AG09309 (cell line): ENCODE data around the gene SET.
"Not testable (repeated sequence)": the region's sequence is repeated elsewhere in the genome, so short reads cannot be mapped to it uniquely, and the experiment has no call there.

Experiments
- DNase-seq: peaks from one replicate; pipeline ENCODE4 v3.0.0-alpha.2; 2010; ENCODE audit warnings: low read depth
- H3K4me3 ChIP-seq: 2 replicates; pipeline ENCODE4 v1.5.1; 2011; ENCODE audit warnings: mild to moderate bottlenecking, low read depth, low read length, moderate library complexity; ENCODE audit not compliant: control insufficient read depth
- CTCF ChIP-seq: IDR thresholded peaks from 2 replicates; pipeline ENCODE4 v1.5.1; 2011; ENCODE audit warnings: mild to moderate bottlenecking, low read depth, low read length, inconsistent platforms; ENCODE audit not compliant: insufficient read depth, control insufficient read depth; ENCODE audit errors: missing control alignments

The SET gene

GRCh38 chr9:128687453-128687852, 1.6 kb upstream of the SET start:
- DNase-seq: no peak
- no peak for TF ChIP-seq CTCF
- H3K4me3 ChIP-seq: no peak overlapping the region

- H3K4me3 ChIP-seq: peak overlapping the region; percentile 64
- DNase-seq: no peak
- TF ChIP-seq CTCF: no peak
These were observed 312 bp downstream of the SET start for GRCh38 chr9:128689293-128689774.

- H3K4me3 ChIP-seq: peak overlapping the region; percentile 54
- TF ChIP-seq CTCF: no peak
- DNase-seq: no peak
These were observed 1.0 kb downstream of the SET start for GRCh38 chr9:128689820-128690683.

- TF ChIP-seq CTCF: no peak
- H3K4me3 ChIP-seq: peak overlapping the region; percentile 54
- no peak for DNase-seq
These were observed 1.6 kb downstream of the SET start for GRCh38 chr9:128690684-128691034.

- not testable (repeated sequence) for DNase-seq, H3K4me3 ChIP-seq
These were observed 4.7 kb downstream of the SET start for GRCh38 chr9:128693738-128694137.

GRCh38 chr9:128694344-128694743, 5.3 kb downstream of the SET start:
- DNase-seq: no peak
- TF ChIP-seq CTCF: no peak
- no peak overlapping the region for H3K4me3 ChIP-seq

GRCh38 chr9:128696923-128697707, 8.1 kb downstream of the SET start:
- no peak for TF ChIP-seq CTCF
- DNase-seq: no peak

GRCh38 chr9:128699096-128699795, 10.2 kb downstream of the SET start:
- not testable (repeated sequence) for H3K4me3 ChIP-seq, DNase-seq

More at GRCh38 chr9:128696923-128697707, 8.1 kb downstream of the SET start:
- no peak overlapping the region for H3K4me3 ChIP-seq
